K562 treated with DMSO at 1 percent for 4 hours (cell line): Measurements from ENCODE around the gene LENG1. TPM values are rescaled to one million over a fixed set of nuclear protein-coding genes. Genes with fewer than 3 reads are reported as not detected.

ENCODE experiments used
- total RNA-seq: library from RNA; unstranded; fragments of 300-600 nt; gene quantifications from 2 replicates; pipeline ENCODE4 v1.2.3, GENCODE V29; 2022; ENCODE audit not compliant: insufficient read depth

The LENG1 gene
- 3.8 and 4.4 TPM in 2 replicates for total RNA-seq

DNA sequence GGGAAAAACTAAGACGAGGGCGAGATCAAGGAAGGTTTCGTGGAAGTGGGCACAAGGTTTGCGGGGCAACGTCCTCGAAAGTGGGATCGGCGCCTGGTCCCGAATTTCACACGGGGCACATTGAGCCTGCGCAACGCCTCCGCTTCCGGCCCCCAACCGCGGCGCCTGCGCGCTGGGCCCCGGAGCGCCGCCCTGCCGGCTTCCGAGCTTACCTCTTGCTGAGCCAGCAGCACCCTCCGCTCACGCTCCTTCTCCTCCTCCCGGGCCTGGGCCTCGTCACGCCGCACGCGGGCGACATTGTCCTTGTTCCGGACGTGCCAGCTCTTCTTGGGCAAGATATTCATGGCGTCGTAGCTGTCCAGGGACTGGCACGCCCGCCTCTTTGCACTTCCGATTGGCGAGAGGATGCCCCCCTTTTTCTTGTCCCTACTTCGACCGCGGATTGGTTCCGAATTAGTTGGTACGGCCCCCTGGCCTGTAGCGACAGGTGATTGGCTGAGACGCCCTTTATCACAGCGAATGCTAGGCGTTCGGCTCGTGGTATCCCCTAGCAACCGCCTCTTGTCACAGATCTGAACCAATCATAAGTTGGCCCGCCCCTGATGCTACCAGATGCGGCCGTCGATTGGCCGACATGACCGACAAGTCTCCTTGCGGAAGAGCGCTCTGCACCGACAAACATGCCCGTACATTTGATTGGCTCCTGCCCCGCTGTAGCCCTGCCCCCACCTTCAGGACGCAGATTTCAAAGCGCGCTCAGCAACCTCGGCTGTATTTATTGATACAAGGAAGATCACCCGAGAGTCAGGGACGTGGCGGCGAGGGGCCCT is at the start of gene LENG1:
Gene LENG1 (minus strand): TSS at position 370 of the 830 bp plus-strand sequence. CDS start 26 bp downstream, at position 344.

DNA sequence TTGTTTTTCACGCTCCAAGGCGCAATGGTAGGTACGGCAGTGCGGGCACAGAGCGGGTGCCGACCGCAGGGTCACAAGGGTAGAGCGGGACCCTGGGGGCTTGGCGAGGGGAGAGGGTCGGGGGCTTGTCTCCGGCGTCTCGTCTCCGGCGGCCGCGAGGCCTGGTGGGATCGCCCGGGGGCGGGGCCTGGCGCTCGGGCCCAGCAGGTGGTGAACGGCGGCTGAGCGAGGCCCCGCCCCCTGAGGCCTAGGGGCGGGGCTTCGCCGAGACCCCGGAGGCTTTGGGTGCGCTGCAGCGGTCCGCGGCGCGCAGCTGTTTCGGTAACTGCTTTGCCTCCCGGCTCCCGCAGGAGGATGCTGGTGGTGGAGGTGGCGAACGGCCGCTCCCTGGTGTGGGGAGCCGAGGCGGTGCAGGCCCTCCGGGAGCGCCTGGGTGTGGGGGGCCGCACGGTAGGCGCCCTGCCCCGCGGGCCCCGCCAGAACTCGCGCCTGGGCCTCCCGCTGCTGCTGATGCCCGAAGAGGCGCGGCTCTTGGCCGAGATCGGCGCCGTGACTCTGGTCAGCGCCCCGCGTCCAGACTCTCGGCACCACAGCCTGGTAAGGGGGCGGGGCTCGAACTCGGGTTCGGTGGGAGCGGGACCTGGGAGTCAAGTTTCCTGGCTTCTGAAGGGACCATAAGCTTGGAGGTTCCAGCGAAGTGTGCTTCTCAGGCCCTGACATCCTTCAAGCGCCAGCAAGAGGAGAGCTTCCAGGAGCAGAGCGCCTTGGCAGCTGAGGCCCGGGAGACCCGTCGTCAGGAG is 31.7 kb upstream of the LENG1 start, which contains the start of gene TSEN34:
Gene TSEN34 (plus strand): TSS at position 298 of the 800 bp plus-strand sequence. CDS start 57 bp downstream, at position 355.

DNA sequence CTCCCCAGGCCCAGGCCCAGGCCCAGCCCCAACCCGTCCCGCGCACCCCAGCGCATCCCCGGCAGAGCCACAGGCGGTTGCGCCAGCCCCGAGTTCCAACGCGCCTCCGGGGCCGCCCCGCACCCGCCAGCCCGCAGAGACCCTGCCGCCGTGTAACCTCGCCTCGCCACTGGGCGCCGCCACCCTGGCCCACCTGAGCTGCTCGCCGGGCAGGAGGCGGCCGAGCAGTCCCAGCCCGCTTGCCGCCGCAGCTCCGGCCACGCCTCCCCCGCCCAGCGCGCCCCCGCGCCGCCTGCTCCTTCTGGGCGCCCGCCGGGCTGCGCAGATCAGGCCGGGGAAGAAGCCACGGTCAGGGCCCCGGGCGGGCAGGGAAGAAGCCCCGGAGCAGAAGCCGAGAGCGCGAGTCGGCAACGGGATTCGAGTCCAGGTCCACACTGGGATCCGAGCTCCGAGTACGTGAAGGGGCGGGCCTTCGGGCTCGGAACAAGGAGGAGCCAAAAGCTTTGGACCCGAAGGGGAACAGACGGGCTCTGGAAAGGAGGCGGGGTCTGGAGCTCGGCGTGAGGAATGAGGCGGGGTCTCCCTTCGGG is 29.7 kb upstream of the LENG1 start, which contains the start of gene MBOAT7:
Gene MBOAT7 (minus strand): TSS at position 436 of the 590 bp plus-strand sequence. CDS start 1,072 bp downstream, outside the sequence.

DNA sequence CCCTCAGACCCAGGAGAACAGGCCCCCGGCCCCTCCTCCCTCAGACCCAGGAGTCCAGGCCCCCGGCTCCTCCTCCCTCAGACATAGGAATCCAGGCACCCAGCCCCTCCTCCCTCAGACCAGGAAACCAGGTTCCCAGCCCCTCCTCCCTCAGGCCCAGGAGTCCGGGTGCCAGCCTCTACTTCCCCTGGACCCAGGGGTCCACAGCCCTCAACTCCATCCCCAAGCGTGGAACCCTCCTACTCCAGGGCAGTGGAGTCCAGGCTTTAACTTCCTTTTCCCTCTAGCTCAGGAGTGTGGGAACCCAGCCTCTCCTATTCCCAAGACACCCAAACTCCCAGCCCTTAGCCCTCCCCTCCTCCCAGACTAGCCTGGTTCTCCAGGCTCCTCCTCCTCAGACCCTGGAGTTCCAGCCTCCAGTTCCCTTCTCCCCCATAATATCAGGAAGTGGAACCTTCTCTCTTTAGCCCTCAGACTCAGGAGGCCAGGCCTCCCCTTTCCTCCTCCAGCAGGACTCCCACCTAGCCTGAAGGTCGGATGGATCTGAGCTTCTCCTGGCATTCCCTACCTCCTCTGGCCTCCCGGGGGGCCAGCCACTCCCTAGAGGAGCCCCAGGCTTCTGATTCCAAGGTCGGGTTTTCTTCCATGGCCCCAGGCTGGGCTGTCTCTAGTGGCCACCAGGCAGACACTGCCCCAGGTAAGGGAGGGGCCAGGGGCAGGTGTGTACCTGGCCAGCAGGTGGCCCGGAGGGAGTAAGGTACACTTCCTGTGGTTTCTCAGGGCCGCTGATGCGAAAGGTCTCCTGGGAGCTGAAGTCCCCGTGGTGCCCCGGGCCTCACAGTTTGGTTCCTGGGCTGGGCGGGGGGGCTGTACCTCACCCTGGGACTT is 13.2 kb upstream of the LENG1 start, which contains the start of gene TMC4:
Gene TMC4 (minus strand): TSS at position 690 of the 888 bp plus-strand sequence. CDS start 43 bp downstream, at position 647.

DNA sequence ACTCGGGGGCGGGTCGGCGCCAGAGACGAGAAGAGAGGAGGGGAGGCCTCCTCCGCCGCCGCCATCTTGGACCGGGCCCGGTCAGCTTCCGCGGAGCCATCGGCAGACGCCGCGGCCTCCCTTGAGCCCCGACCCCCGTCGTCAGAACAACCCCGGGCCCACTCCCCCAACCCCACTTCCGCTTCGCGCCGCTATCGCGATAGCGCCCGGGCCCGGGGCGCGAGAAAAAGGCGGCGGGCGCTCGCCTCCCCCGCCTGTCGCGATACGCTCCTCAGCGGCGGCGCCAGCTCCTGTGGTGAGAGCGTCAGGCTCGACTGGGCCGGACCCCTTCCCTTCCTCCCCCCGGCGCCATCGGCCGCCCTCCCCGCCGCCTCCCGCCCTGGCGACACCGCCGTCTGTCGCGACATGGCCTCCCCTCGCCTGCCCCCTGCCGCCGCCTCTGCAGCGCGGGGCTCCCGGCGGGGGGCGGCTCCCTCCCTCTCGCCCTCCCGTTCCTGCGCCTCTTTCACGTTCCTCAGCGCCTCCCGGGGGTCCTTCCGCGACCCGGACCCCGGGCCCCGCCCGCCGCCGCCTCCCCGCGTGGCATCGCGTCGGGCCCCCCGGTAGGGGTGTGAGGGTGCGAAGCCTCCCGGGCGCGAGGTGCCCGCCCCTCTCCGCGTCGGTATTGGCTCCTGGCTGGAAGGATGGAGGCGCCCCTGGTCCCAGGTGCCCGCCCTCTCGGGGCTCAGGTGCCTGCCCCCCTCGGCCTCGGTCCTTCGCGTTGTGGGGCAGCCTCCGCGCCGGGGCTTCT is 21.6 kb downstream of the LENG1 start, which contains the start of gene CNOT3:
Gene CNOT3 (plus strand): TSS at position 64 of the 790 bp plus-strand sequence. CDS start 5,217 bp downstream, outside the sequence.

DNA sequence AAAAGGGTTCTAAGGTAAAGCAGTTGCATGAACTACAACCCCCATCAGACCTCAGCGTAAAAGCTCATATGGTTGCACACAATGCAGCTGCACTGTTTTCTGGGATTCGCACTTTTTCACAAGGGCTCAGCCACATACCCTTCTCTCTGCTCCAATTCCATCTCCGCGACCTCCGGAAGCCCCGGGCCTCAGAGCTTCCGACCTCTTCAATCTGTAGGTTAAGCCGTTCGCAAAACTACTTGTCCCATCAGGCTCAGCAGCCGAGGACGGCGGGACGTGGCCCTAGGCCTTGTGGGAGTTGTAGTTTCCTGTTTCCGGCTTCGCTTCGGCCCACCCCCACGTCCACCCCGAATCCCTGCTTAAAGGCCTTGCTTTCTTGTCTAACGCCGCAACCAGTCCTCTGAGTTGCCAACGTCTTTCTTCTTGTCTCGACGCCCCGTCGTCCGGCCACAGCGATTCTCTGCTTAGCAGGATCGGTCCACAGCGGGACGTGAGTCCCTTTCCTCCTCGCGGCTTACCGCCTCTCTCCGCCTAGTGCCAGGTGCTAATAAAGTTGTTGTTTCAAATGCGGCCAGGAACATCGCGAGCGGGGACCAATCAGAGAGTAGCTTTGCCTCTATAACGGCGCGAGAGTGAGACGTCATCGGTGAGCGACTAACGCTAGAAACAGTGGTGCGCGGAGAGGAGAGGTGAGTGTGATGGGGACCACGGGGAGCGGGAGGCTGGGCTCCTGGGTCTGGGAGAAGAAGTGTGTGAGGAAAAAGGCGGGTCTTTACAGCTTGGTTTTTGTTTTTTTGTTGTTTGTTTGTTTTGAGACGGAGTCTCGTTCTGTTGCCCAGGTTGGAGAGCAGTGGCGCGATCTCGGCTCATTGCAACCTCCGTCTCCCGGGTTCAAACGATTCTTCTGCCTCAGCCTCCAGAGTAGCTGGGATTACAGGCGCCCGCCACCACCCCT is 44.1 kb downstream of the LENG1 start, which contains the start of the genes PRPF31 and TFPT:
Gene PRPF31 (plus strand): TSS at position 646 of the 955 bp plus-strand sequence. CDS start 2,525 bp downstream, outside the sequence.
Gene TFPT (minus strand): TSS at position 549 of the 955 bp plus-strand sequence. CDS start 388 bp downstream, at position 161.

Other genes starting within 250 kb of the LENG1 start
- not detected in 2 replicates for gene CACNG8, start 196.8 kb downstream of the LENG1 start, total RNA-seq
- not detected in 2 replicates for gene CACNG6, start 168.1 kb downstream of the LENG1 start, total RNA-seq
- gene VSTM1, start 95.8 kb downstream of the LENG1 start, total RNA-seq: not detected in 2 replicates
- not detected in 2 replicates for gene TARM1, start 78.4 kb downstream of the LENG1 start, total RNA-seq
- 2.3 and 3.6 TPM in 2 replicates for gene OSCAR, start 58.9 kb downstream of the LENG1 start, total RNA-seq
- gene NDUFA3, start 56.9 kb downstream of the LENG1 start, total RNA-seq: 61.7 and 117 TPM in 2 replicates
- 7.9 and 11.9 TPM in 2 replicates for gene TFPT, start 44.1 kb downstream of the LENG1 start, total RNA-seq
- 62.7 and 68.2 TPM in 2 replicates for gene PRPF31, start 44.0 kb downstream of the LENG1 start, total RNA-seq
- 73.8 and 80.3 TPM in 2 replicates for gene CNOT3, start 22.0 kb downstream of the LENG1 start, total RNA-seq
- gene TMC4, start 13.4 kb upstream of the LENG1 start, total RNA-seq: 0.71 TPM in 1 of 2 replicates, not detected in the other
- 219 and 267 TPM in 2 replicates for gene MBOAT7, start 29.9 kb upstream of the LENG1 start, total RNA-seq
- gene TSEN34, start 31.6 kb upstream of the LENG1 start, total RNA-seq: 50.4 and 59.5 TPM in 2 replicates
- gene RPS9, start 41.1 kb upstream of the LENG1 start, total RNA-seq: 6,479 and 6,972 TPM in 2 replicates
- gene LILRB3, start 63.3 kb upstream of the LENG1 start, total RNA-seq: not detected in 2 replicates
- gene LILRA6, start 83.1 kb upstream of the LENG1 start, total RNA-seq: not detected in 2 replicates
- gene LILRB5, start 97.6 kb upstream of the LENG1 start, total RNA-seq: not detected in 2 replicates
- not detected in 2 replicates for gene LILRB2, start 121.4 kb upstream of the LENG1 start, total RNA-seq
- not detected in 2 replicates for gene LILRA5, start 153.4 kb upstream of the LENG1 start, total RNA-seq
- gene LILRA4, start 179.4 kb upstream of the LENG1 start, total RNA-seq: not detected in 2 replicates
- gene LAIR1, start 205.2 kb upstream of the LENG1 start, total RNA-seq: not detected in 2 replicates